Spinal cord (tissue), 10 donors: Measurements from ENCODE around the gene GOLGA6C. TPM values are rescaled to one million over a fixed set of nuclear protein-coding genes. Genes with fewer than 3 reads are reported as not detected.
"Not testable (repeated sequence)": the region's sequence is repeated elsewhere in the genome, so short reads cannot be mapped to it uniquely, and the experiment has no call there.

Experiments used
- DNase-seq, 6 donors: peaks; one replicate each; pipeline versions ENCODE4 v3.0.0 to v3.0.0-alpha.2; 2013 to 2015; ENCODE audit warnings: low spot score in 6 of 6, low read depth in 4 of 6
- H3K27ac ChIP-seq: one replicate; pipeline ENCODE4 v1.5.1; 2013; ENCODE audit warnings: low read depth, low read length, control low read depth
- H3K27me3 ChIP-seq: one replicate; pipeline ENCODE4 v1.6.1; 2013; ENCODE audit warnings: low read length; ENCODE audit not compliant: control insufficient read depth, insufficient read depth
- H3K36me3 ChIP-seq: one replicate; pipeline ENCODE4 v1.6.1; 2013; ENCODE audit warnings: low read length; ENCODE audit not compliant: control insufficient read depth, insufficient read depth
- H3K4me1 ChIP-seq: one replicate; pipeline ENCODE4 v1.6.1; 2013; ENCODE audit warnings: low read length; ENCODE audit not compliant: control insufficient read depth, insufficient read depth
- H3K4me3 ChIP-seq: one replicate; pipeline ENCODE4 v1.5.1; 2013; ENCODE audit warnings: low read depth, low read length, control low read depth
- H3K9me3 ChIP-seq: one replicate; pipeline ENCODE4 v1.6.1; 2013; ENCODE audit warnings: low read length; ENCODE audit not compliant: control insufficient read depth, insufficient read depth
- WGBS: methylation state at CpG from one replicate; pipeline ENCODE4 v1.1.5; 2013; ENCODE audit warnings: missing lambda C conversion rate; ENCODE audit not compliant: insufficient coverage; 5-methylcytosine and 5-hydroxymethylcytosine counted together
- polyA plus RNA-seq, 2 donors: library from polyadenylated mRNA; unstranded; fragments of 120-200 nt; gene quantifications; one replicate each; pipeline ENCODE4 v1.2.1, GENCODE V29; 2013; ENCODE audit not compliant: insufficient read length in 2 of 2
- total RNA-seq, 2 donors: library from RNA; depleted of rRNA in 1 of 2; stranded (reverse); fragments of 120-200 nt in 1 of 2; fragments of >200 nt in 1 of 2; gene quantifications; one replicate each; pipeline versions ENCODE4 v1.2.3 to v1.2.4, GENCODE V29; 2013 to 2014
- donor health status: healthy.

GOLGA6C gene
- total and polyA plus RNA-seq, 4 donors: not detected

- H3K27me3 ChIP-seq: peaks cover 8% of the 10 kb centered on the region
- no peaks in the 10 kb centered on the region for H3K36me3 ChIP-seq
- no peak overlapping the region for H3K4me3 ChIP-seq
- no peaks in the 10 kb centered on the region for H3K4me1 ChIP-seq
- no peaks in the 10 kb centered on the region for H3K9me3 ChIP-seq
- 78% methylated on average over 11 of the region's 14 CpGs for WGBS
- DNase-seq: no peak
- no peak overlapping the region for H3K27ac ChIP-seq
Measured at GRCh38 chr15:75233504-75234190, 24.5 kb upstream of the GOLGA6C start.

GRCh38 chr15:75234191-75234810 is 23.8 kb upstream of the GOLGA6C start:
- H3K4me3 ChIP-seq: no peak overlapping the region

DNA sequence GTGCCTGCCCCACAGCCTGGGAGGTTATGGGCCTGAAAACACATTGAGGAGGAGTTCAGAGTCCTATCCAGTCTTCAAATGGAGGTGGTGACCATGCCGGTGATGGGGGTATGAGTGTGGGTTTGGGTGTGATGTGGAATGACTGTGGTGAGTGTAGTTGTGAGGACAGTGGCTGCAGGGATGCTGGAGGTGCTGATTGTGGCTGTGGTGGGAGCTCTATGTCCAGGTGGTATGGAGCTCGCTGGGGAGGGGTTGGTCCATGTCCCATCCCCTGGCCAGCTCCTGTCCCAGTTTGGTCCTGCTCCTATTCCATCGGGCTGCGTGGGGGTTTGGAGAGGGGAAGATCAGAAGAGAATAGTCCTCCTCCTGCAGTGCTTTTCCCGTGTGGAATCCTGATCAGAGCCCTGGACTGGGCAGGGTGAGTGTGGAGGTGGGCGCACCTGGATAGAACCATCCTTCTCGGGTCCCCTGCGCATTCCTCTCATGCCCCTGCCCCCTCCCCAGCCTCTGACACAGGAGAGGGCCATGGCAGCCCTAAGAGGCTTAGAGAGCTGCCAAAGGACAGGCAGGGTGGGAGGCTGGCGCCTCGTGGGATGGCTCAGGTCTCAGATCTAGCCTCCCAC is 23.0 kb upstream of the GOLGA6C start:
- Histone ChIP-seq H3K9me3 (no peaks in the 10 kb centered on the region), H3K27ac (no peak overlapping the region), H3K27me3 (peaks cover 8% of the 10 kb centered on the region), H3K4me3 (no peak overlapping the region), H3K36me3 (no peaks in the 10 kb centered on the region), H3K4me1 (no peaks in the 10 kb centered on the region)
- no peak for DNase-seq
- WGBS: 74% methylated on average over 8 of the region's 10 CpGs

More at GRCh38 chr15:75234191-75234810, 23.8 kb upstream of the GOLGA6C start:
- DNase-seq: no peak
- H3K9me3 ChIP-seq: no peaks in the 10 kb centered on the region
- no peak overlapping the region for H3K27ac ChIP-seq
- no peaks in the 10 kb centered on the region for H3K4me1 ChIP-seq
- H3K27me3 ChIP-seq: peaks cover 8% of the 10 kb centered on the region
- 70% methylated on average over 3 of the region's 5 CpGs for WGBS
- H3K36me3 ChIP-seq: no peaks in the 10 kb centered on the region

GRCh38 chr15:75235760-75236729 is 22.1 kb upstream of the GOLGA6C start:
- Histone ChIP-seq H3K4me3 (no peak overlapping the region), H3K27ac (no peak overlapping the region), H3K36me3 (no peaks in the 10 kb centered on the region), H3K9me3 (no peaks in the 10 kb centered on the region), H3K4me1 (no peaks in the 10 kb centered on the region), H3K27me3 (peaks cover 8% of the 10 kb centered on the region)
- WGBS: 81% methylated on average over 11 of the region's 11 CpGs
- DNase-seq: no peak

DNA sequence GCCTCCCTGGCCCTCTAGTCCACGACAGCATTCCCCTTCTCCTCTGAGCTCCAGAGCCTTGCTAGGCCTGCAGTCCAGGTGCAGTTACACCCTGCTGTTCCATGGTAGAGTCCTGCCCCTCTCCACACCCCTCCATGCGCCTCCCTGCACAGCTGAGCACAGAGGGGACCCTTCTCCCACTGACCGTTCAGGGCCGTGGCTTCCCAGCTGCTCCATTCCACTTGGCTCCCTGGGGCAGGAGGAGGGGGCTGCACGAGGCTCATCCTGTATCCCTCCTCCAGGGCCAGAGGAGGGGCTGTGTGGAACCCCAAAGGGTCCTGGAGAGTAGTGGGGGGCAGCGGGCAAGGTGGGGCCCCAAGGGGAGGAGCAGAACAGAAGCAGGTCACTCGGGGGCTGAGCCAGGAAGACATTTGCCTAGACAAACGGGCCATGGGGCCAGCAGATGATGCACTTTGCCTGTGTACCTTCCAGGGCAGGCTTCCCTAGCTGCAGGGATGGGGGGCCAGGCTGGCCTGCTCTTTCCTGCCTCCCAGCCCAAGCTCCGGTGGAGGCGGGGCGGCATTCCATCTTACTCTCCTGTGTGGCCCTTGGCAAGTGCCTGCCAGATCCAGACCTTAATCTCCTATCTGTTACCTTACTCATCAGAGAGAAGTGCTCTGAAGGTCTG is 20.7 kb upstream of the GOLGA6C start:
- Histone ChIP-seq H3K4me1 (no peaks in the 10 kb centered on the region), H3K9me3 (no peaks in the 10 kb centered on the region), H3K36me3 (no peaks in the 10 kb centered on the region), H3K27ac (no peak overlapping the region), H3K4me3 (no peak overlapping the region), H3K27me3 (peaks cover 8% of the 10 kb centered on the region)
- DNase-seq: no peak
- WGBS: 52% methylated on average over 8 of the region's 11 CpGs

DNA sequence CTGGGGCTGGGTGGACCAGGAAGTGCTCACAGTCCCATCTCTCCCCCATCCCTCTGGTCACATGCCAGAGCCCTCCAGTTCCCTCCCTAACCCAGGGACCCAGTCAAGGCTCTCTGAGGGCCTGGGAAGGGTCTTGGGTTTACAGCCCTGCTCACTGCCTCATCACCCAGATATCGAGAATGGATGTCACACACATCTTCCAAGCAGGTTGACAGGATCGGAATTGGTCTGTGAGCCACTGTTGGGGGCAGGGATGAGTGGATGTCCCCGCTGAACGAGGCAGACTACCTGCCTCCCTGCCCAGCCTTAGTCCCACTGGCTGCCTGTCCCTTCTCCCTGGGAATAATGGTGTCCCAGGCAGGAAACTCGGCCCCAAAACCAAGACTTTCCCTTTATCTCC is 20.0 kb upstream of the GOLGA6C start:
- Histone ChIP-seq H3K4me1 (no peaks in the 10 kb centered on the region), H3K27ac (no peak overlapping the region), H3K4me3 (no peak overlapping the region), H3K9me3 (no peaks in the 10 kb centered on the region), H3K27me3 (peaks cover 5% of the 10 kb centered on the region), H3K36me3 (no peaks in the 10 kb centered on the region)
- WGBS: 78% methylated on average over 2 of the region's 5 CpGs
- no peak for DNase-seq

- not testable (repeated sequence) for H3K27me3 ChIP-seq, H3K4me1 ChIP-seq, H3K4me3 ChIP-seq, H3K27ac ChIP-seq, H3K9me3 ChIP-seq, DNase-seq, H3K36me3 ChIP-seq
- WGBS: 80% methylated on average over 1 of the region's 1 CpG
Measured at GRCh38 chr15:75245741-75246140, 12.4 kb upstream of the GOLGA6C start.

- not testable (repeated sequence) for H3K27ac ChIP-seq, H3K9me3 ChIP-seq, H3K36me3 ChIP-seq, H3K4me3 ChIP-seq, DNase-seq, H3K4me1 ChIP-seq, H3K27me3 ChIP-seq
- 84% methylated on average over 5 of the region's 6 CpGs for WGBS
Measured at GRCh38 chr15:75248991-75249390, 9.1 kb upstream of the GOLGA6C start.

GRCh38 chr15:75249726-75250125 is 8.4 kb upstream of the GOLGA6C start:
- no peaks in the 10 kb centered on the region for H3K9me3 ChIP-seq
- H3K36me3 ChIP-seq: no peaks in the 10 kb centered on the region
- peaks cover 2% of the 10 kb centered on the region for H3K27me3 ChIP-seq
- no peak overlapping the region for H3K27ac ChIP-seq
- H3K4me1 ChIP-seq: no peaks in the 10 kb centered on the region
- H3K4me3 ChIP-seq: no peak overlapping the region
- WGBS: no CpG with 5 or more reads among the region's 4 CpGs
- DNase-seq: no peak
